Stomach (tissue), 9 donors: ENCODE results near the gene TSPAN14. TPM values are rescaled to one million over a fixed set of nuclear protein-coding genes. Genes with fewer than 3 reads are reported as not detected.

ENCODE experiments used
- DNase-seq, 2 donors: peaks; one replicate each; pipeline versions ENCODE4 v3.0.0 to v3.0.0-alpha.2; 2013 to 2019
- H3K27ac ChIP-seq, 5 donors: fragments of 200-600 bp in 4 of 5; sonication (generic) in 4 of 5; one replicate each; pipeline ENCODE4 v1.5.1; 2013 to 2019; ENCODE audit warnings: mild to moderate bottlenecking in 1 of 5, moderate library complexity in 1 of 5
- H3K27me3 ChIP-seq, 3 donors: fragments of 200-600 bp; sonication (generic); one replicate each; pipeline ENCODE4 v1.5.1; 2017 to 2019; ENCODE audit warnings: mixed run types in 1 of 3
- H3K36me3 ChIP-seq, 4 donors: fragments of 200-600 bp; sonication (generic); 1 replicate in 3 of 4; 2 replicates in 1 of 4; pipeline ENCODE4 v1.5.1; 2016 to 2019
- H3K4me1 ChIP-seq, 4 donors: fragments of 200-600 bp; sonication (generic); one replicate each; pipeline ENCODE4 v1.5.1; 2016 to 2019
- H3K4me3 ChIP-seq, 4 donors: fragments of 200-600 bp; sonication (generic) in 3 of 4; one replicate each; pipeline ENCODE4 v1.5.1; 2016 to 2019; ENCODE audit warnings: mild to moderate bottlenecking in 1 of 4
- H3K9me3 ChIP-seq, 4 donors: fragments of 200-600 bp; sonication (generic); one replicate each; pipeline ENCODE4 v1.5.1; 2016 to 2019
- EP300 ChIP-seq: sonication (generic); formaldehyde crosslinking; IDR thresholded peaks from one replicate; pipeline ENCODE4 v1.6.1; 2017; ENCODE audit warnings: antibody characterized with exemption
- POLR2A ChIP-seq, 4 donors: fragments of 450-650 bp; IDR thresholded peaks; one replicate each; pipeline ENCODE4 v1.6.1; 2016; ENCODE audit warnings: antibody characterized with exemption in 4 of 4, control low read depth in 2 of 4, mild to moderate bottlenecking in 1 of 4, moderate library complexity in 1 of 4
- POLR2AphosphoS5 ChIP-seq, 3 donors: sonication (generic); formaldehyde crosslinking; IDR thresholded peaks; one replicate each; pipeline ENCODE4 v1.6.1; 2016; ENCODE audit warnings: antibody characterized with exemption in 3 of 3
- WGBS, 5 donors: extraction: QIAGEN DNeasy Blood & Tissue Kit in 3 of 5; methylation state at CpG; one replicate each; pipeline versions ENCODE4 v1.1.5 to v1.1.7; 2013 to 2018; 5-methylcytosine and 5-hydroxymethylcytosine counted together
- intact Hi-C: fragments of 100-400 bp; cut with DNase I; formaldehyde crosslinking; loops from one replicate; pipeline ENCODE4 v1.15.1; 2023; ENCODE audit warnings: low total_unique reads
- polyA plus RNA-seq, 3 donors: library from polyadenylated mRNA; stranded (reverse); fragments of 200-250 nt; gene quantifications; one replicate each; pipeline ENCODE4 v1.2.3, GENCODE V29; 2013
- total RNA-seq, 5 donors: library from RNA; depleted of rRNA; stranded (reverse); fragments of >200 nt; gene quantifications; one replicate each; pipeline versions ENCODE4 v1.1.0 to v1.2.3, GENCODE V29; 2014 to 2016
- TF ChIP-seq, protein P1 (sequence below), 7 experiments: fragments of 450-650 bp in 4 of 7; fragments of 200-600 bp in 3 of 7; sonication (generic) in 3 of 7; IDR thresholded peaks; one replicate each; pipeline ENCODE4 v1.5.1; 2016 to 2019; ENCODE audit warnings: antibody characterized with exemption in 7 of 7, control low read depth in 2 of 7, mild to moderate bottlenecking in 1 of 7
- donor health status: healthy with polysubstance abuse.
- donor health status: Bipolar disorder and iron deficiency.
- donor health status: healthy.

TSPAN14 gene
- total and polyA plus RNA-seq, 8 donors = 7.0 to 82.6 (median 30.5) TPM

DNA sequence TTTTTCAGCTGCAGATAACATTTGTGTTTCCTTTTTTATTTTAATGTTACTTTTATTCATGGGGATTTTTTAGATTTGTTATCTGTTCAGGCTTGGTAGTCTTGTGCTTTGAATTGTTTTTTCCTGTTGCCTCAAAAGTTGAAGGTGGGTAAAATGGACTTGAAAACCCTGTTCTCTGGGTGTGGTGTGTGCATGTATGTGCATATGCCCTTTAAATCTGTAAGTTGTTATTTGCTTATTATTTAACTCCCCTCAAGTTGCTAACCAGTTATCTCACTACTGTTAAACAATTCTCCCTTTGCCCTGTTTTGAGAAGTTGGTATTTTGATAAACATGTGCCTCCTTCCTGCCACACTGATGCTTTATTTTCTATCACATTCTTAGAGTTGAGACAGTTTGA is 30.6 kb downstream of the TSPAN14 start:
- H3K4me1 ChIP-seq = peaks cover 32 to 70% (median 46%) of the 10 kb centered on the region in 4 donors

DNA sequence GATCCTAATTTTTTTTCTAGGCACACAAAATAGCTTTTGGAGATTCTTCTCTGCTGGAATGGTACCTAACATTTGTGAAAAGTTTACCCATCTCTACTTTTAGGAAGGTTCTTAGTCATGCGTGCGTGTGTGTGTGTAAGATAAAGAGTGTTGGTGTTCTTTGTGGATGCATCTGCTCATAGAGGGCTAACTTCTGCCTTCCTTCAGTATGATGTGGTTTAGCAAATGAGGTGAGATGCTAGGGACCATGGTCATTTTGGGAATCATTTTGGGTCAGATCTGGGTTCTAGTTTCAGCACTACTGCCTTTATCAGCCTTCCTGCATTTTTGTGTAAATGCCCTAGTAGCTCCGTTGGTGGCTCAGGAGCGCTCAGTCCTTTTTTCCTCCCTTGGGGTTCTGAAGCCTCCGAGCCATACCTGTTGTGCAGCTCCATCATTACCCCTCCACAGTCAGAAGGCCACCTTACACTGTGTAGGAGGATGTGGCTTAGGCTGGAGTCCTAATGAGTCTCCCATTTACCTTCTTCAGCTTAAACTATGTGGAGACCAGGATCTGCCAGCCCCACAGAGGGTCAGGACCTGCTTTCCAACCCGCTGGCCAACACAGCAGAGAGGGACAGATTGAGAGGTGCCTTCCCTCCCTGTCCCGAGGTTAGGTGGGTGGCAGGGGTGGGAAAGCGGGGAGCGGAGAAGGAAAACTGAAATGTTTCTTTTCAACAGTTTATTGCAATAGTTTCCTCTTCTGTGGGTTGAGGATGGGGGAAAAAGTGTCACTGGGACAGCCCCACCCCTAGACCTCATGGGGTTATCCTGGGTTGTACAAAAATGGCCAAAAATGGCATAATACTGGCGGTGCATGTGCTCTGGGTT is 31.2 kb downstream of the TSPAN14 start:
- H3K36me3 ChIP-seq = peaks cover 8 to 21% (median 15%) of the 10 kb centered on the region in 4 donors
- no peaks in the 10 kb centered on the region for H3K27me3 ChIP-seq
- H3K9me3 ChIP-seq = no peaks in the 10 kb centered on the region
- TF ChIP-seq, protein P1, sequence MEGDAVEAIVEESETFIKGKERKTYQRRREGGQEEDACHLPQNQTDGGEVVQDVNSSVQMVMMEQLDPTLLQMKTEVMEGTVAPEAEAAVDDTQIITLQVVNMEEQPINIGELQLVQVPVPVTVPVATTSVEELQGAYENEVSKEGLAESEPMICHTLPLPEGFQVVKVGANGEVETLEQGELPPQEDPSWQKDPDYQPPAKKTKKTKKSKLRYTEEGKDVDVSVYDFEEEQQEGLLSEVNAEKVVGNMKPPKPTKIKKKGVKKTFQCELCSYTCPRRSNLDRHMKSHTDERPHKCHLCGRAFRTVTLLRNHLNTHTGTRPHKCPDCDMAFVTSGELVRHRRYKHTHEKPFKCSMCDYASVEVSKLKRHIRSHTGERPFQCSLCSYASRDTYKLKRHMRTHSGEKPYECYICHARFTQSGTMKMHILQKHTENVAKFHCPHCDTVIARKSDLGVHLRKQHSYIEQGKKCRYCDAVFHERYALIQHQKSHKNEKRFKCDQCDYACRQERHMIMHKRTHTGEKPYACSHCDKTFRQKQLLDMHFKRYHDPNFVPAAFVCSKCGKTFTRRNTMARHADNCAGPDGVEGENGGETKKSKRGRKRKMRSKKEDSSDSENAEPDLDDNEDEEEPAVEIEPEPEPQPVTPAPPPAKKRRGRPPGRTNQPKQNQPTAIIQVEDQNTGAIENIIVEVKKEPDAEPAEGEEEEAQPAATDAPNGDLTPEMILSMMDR (IDR thresholded peaks at IDR 0.05) = no peak
- peak overlapping the region in 2 of 5 donors; percentile 74 to 75 for H3K27ac ChIP-seq
- peaks cover 32 to 76% (median 46%) of the 10 kb centered on the region in 4 donors for H3K4me1 ChIP-seq
- no peak overlapping the region for H3K4me3 ChIP-seq
- intact Hi-C loops = no loop called here
- peak in 1 of 2 donors; percentile 3 for DNase-seq
- whole genome bisulfite sequencing, 5 donors = 70 to 78% (median 71%) methylated on average over 10 of the region's 10 CpGs

More for the DNA sequence above, 30.6 kb downstream of the TSPAN14 start:
- no peaks in the 10 kb centered on the region for H3K9me3 ChIP-seq
- intact Hi-C loops = no loop called here
- TF ChIP-seq, protein P1 (IDR thresholded peaks at IDR 0.05) = no peak
- no peak for TF ChIP-seq EP300
- TF ChIP-seq POLR2AphosphoS5 (IDR thresholded peaks at IDR 0.05) = no peak
- no peak for TF ChIP-seq POLR2A (IDR thresholded peaks at IDR 0.05)
- peaks cover 1 to 15% (median 9%) of the 10 kb centered on the region in 4 donors for H3K36me3 ChIP-seq
- DNase-seq = no peak
- H3K4me3 ChIP-seq = no peak overlapping the region
- H3K27ac ChIP-seq = peak overlapping the region in 2 of 5 donors; percentile 18 to 74
- H3K27me3 ChIP-seq = no peaks in the 10 kb centered on the region

DNA sequence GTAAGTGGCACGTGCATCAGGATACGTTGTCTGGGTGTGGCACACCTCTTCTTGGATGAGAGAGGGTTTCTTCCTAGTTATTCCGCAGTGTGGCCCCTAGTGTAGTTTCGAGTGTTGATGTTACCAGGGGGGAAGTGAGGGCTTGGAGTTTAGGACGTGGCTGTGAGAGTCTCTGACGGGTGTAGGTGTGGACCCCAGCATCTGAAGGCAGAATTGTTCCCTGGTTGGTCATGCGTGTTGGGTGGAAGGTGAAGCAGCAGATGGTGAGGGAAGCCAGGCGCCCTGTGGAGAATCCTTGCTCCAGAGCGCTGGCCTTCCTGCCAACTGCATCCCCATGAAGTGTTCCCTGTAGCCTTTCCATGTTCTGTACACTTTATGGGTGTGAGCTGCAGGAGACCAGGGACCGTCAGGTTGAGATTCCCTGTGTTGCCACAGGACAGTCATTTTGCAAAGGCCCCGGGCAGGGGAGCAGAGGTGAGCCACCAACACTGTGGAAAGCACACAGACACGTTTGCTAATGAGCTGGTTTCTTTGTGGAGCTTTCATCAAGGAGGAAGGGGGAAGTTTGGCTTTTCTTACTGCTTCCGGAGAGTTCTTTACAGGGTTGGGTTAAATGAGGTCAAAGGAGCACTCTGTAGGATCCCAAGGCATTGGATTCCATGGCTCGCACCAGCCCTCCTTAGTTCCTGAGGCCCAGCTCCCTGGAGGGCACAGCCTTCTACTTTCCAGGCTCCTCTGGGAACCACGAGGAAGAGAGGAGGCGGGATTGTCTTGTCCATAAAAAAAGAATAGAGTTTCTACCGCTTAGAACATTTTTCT is 32.0 kb downstream of the TSPAN14 start:
- Histone ChIP-seq H3K4me3 (no peak overlapping the region), H3K27ac (peak overlapping the region in 3 of 5 donors; percentile 26 to 75 (median 74)), H3K27me3 (no peaks in the 10 kb centered on the region), H3K4me1 (peaks cover 38 to 85% (median 50%) of the 10 kb centered on the region in 4 donors), H3K9me3 (no peaks in the 10 kb centered on the region), H3K36me3 (peaks cover 14 to 29% (median 24%) of the 10 kb centered on the region in 4 donors)
- TF ChIP-seq, protein P1 (IDR thresholded peaks at IDR 0.05) = no peak
- no peak for TF ChIP-seq EP300
- no peak for TF ChIP-seq POLR2AphosphoS5 (IDR thresholded peaks at IDR 0.05)
- TF ChIP-seq POLR2A (IDR thresholded peaks at IDR 0.05) = no peak
- intact Hi-C loops = no loop called here
- DNase-seq = peak in 1 of 2 donors; percentile 24
- 67 to 76% (median 71%) methylated on average over 17 of the region's 17 CpGs for WGBS, 5 donors

- Histone ChIP-seq H3K36me3 (peaks cover 14 to 36% (median 30%) of the 10 kb centered on the region in 4 donors), H3K4me1 (peaks cover 46 to 92% (median 57%) of the 10 kb centered on the region in 4 donors), H3K9me3 (no peaks in the 10 kb centered on the region), H3K4me3 (no peak overlapping the region), H3K27me3 (no peaks in the 10 kb centered on the region), H3K27ac (peak overlapping the region in 3 of 5 donors; percentile 40 to 75 (median 74))
- TF ChIP-seq POLR2A (IDR thresholded peaks at IDR 0.05) = no peak
- TF ChIP-seq, protein P1 (IDR thresholded peaks at IDR 0.05) = no peak
- no peak for TF ChIP-seq POLR2AphosphoS5 (IDR thresholded peaks at IDR 0.05)
- no peak for TF ChIP-seq EP300
- intact Hi-C loops = no loop called here
- 87 to 92% (median 88%) methylated on average over 5 to 9 of the region's 9 CpGs for WGBS, 5 donors
- DNase-seq = peak in 1 of 2 donors; percentile 9
Observed at GRCh38 chr10:80486785-80487420, 32.8 kb downstream of the TSPAN14 start.
